ENCODE data around the gene PPDPF.

GRCh38 chr20:63525971-63526370, 5.4 kb downstream of the PPDPF start:
- TF ChIP-seq, protein P1, sequence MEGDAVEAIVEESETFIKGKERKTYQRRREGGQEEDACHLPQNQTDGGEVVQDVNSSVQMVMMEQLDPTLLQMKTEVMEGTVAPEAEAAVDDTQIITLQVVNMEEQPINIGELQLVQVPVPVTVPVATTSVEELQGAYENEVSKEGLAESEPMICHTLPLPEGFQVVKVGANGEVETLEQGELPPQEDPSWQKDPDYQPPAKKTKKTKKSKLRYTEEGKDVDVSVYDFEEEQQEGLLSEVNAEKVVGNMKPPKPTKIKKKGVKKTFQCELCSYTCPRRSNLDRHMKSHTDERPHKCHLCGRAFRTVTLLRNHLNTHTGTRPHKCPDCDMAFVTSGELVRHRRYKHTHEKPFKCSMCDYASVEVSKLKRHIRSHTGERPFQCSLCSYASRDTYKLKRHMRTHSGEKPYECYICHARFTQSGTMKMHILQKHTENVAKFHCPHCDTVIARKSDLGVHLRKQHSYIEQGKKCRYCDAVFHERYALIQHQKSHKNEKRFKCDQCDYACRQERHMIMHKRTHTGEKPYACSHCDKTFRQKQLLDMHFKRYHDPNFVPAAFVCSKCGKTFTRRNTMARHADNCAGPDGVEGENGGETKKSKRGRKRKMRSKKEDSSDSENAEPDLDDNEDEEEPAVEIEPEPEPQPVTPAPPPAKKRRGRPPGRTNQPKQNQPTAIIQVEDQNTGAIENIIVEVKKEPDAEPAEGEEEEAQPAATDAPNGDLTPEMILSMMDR (IDR thresholded peaks at IDR 0.05), result no peak
- TF ChIP-seq POLR2A (IDR thresholded peaks at IDR 0.05), result no peak

Data from uterus (tissue), 2 donors.